ENCODE measurements around the gene LRRC37B.
"Not testable (repeated sequence)": the region's sequence is repeated elsewhere in the genome, so short reads cannot be mapped to it uniquely, and the experiment has no call there.

LRRC37B gene

GRCh38 chr17:32041306-32041875 is 34.2 kb downstream of the LRRC37B start:
- not testable (repeated sequence) for DNase-seq

- not testable (repeated sequence) for DNase-seq
These were observed 35.1 kb downstream of the LRRC37B start for GRCh38 chr17:32042266-32042665.

DNA sequence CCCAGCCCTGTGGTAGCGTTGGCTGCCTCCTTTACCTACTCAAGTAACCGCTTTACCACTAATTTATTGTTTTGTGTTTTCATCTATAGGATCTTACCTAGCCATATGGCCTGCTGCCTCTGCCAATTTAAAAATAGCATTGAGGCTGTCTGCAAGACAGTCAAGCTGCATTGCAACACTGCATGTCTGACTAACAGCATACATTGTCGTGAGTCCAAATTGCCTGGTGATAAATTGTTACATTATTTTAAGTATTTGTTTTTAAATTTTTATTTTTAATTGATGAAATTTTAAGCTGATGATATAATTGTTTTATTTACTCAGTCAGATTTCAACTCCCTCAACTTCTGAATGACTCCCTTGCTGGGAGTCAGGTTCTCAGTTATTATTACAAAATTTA is 38.4 kb downstream of the LRRC37B start:
- not testable (repeated sequence) for DNase-seq

DNA sequence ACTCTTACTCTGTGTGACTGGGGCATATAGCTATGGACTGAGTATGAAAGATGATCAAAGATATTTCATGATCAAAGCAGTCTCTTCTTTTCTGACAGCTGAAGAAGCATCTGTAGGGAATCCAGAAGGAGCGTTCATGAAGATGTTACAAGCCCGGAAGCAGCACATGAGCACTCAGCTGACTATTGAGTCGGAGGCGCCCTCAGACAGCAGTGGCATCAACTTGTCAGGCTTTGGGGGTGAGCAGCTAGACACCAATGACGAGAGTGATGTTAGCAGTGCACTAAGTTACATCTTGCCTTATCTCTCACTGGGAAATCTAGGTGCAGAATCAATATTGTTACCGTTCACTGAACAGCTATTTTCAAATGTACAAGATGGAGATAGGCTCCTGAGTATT is 40.5 kb downstream of the LRRC37B start:
- peak in 18 of 56 donors; percentile 4 to 64 (median 24) for DNase-seq

DNA sequence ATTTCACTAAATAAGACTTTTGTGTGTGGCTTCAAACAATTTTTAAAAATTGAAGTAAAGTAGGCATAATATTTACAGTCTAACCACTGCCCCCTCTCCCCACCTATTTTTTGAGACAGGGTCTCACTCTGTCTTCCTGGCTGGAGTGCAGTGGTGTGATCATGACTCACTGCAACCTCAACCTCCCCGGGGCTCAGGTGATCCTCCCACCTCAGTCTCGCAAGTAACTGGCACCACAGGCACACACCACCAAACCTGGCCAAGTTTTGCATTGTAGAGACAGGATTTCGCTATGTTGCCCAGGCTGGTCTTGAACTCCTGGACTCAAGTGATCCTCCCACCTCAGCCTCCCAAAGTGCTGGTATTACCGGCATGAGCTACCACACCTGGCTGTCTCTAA is 47.8 kb downstream of the LRRC37B start:
- not testable (repeated sequence) for DNase-seq

- DNase-seq: not testable (repeated sequence)
These were observed 48.2 kb downstream of the LRRC37B start for GRCh38 chr17:32055425-32055824.

DNA sequence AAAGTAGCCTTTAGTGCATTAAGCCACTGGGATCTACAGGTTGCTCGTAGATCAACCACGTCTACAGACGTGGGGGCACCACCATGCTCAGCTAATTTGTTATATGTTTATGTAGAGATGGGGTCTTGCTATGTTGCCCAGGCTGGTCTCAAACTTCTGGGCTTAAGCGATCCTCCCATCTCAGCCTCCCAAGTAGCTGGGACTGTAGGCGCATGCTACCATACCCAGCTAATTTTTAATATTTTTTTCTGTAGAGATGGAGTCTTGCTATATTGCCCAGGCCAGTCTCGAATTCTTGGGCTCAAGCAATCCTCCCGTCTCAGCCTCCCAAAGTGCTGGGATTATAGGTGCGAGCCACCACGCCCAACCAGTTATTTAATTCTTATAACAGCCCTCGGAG is 49.3 kb downstream of the LRRC37B start:
- not testable (repeated sequence) for DNase-seq

DNA sequence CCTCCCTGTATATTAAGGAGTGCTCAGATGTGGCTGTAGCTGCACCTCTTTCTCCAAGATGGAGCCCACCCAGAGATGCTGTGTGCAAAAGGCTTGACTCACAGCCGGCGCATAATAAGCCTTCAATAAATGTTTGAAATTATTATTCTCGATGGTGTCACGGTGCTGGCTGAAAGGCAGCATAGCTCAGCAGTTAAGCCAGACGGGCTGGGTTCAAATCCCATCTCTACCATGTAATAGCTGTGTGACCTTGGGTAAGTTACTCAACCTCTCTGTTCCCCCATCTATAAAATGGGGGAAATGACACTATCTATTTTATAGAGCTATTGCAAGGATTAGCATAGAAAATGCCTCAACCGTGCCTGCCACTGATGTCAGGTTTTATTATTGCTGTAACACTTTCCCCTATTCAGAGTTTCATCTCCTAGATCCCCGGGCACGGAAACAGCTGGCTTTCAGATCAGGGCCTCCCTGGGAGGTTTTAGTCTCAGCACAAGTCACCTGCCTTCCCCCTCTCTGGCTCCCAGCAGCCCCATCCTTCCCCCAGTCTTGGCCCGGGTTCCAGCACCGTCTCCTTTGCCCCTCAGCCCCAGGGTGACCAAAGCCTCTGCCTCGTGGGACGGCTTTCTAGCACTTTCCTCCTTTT is 50.4 kb downstream of the LRRC37B start:
- DNase-seq: not testable (repeated sequence)

- DNase-seq: not testable (repeated sequence)
These were observed 53.5 kb downstream of the LRRC37B start for GRCh38 chr17:32060695-32061094.

GRCh38 chr17:32061840-32062239 is 54.7 kb downstream of the LRRC37B start:
- DNase-seq: not testable (repeated sequence)

- not testable (repeated sequence) for DNase-seq
These were observed 56.9 kb downstream of the LRRC37B start for GRCh38 chr17:32064091-32064490.

DNA sequence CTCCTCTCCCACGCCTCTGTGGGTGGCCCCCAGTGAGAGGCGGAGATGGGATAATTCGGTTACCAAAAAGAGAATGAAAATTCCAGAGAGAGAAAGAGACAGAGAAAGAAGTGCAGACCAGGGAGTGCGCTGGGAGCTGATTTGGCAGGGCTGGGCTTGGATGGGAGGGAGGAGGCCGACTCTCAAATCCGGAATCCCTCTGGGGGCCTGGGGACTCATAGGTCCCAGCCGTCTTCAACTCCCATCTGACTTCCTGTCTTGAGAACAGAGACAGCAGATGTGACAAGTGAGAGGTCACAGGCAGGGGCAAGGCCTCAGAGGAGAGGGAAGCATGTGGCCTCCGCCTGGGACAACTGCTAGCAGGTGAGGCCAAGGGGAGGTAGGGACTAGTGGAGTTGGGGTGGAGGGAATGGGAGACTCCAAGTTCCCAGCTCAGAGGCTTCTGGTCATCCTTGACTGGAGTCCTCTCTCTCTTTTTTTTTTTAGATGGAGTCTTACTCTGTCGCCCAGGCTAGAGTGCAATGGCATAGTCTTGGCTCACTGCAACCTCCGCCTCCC is 59.0 kb downstream of the LRRC37B start:
- DNase-seq: not testable (repeated sequence)

- not testable (repeated sequence) for DNase-seq
These were observed 59.9 kb downstream of the LRRC37B start for GRCh38 chr17:32066863-32067642.

- DNase-seq: not testable (repeated sequence)
These were observed 61.9 kb downstream of the LRRC37B start for GRCh38 chr17:32069067-32069466.

DNA sequence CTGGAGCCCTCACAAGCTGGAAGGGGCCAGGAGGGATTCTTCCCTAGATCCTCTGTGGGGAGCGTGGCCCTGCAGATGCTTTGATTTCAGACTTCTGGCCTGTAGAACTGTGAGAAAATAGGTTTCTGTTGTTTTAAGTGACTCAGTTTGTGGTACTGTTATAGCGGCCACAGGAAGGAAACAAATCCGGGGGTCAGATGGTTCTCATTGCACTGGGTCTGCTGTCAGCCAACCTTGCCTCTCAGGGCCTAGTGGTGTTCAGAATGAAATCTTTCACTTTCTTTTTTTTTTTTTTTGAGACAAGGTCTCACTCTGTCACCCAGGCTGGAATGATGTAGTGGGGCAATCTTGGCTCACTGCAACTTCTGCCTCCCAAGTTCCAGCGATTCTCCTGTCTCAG is 64.8 kb downstream of the LRRC37B start:
- not testable (repeated sequence) for DNase-seq

- not testable (repeated sequence) for DNase-seq
These were observed 65.9 kb downstream of the LRRC37B start for GRCh38 chr17:32073131-32073530.

GRCh38 chr17:32079753-32080152 is 72.6 kb downstream of the LRRC37B start:
- peak in 5 of 56 donors; percentile 15 to 43 (median 23) for DNase-seq

DNA sequence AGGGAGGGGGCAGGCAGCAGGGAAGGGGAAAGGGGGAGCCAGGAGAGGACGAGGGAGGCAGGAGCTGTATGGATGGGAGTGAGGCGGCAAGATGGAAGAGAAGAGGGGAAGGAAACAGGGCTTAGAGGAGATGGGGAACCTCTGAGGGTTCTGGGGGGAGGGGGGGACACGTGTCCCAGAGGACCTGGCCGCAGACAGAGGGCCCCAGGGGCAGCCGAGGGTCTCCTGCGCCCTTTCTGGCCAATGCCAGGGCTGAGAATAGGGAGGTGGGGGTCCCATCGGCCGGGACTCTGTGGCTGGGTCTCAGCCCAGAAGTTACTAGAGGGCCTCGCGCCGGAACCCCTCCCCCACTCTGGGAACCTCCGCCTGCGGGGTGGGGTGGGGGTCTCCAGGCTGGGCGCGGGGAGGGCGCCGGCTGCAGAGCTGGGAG is 76.4 kb downstream of the LRRC37B start:
- peak in 8 of 56 donors; percentile 4 to 30 (median 15) for DNase-seq

DNA sequence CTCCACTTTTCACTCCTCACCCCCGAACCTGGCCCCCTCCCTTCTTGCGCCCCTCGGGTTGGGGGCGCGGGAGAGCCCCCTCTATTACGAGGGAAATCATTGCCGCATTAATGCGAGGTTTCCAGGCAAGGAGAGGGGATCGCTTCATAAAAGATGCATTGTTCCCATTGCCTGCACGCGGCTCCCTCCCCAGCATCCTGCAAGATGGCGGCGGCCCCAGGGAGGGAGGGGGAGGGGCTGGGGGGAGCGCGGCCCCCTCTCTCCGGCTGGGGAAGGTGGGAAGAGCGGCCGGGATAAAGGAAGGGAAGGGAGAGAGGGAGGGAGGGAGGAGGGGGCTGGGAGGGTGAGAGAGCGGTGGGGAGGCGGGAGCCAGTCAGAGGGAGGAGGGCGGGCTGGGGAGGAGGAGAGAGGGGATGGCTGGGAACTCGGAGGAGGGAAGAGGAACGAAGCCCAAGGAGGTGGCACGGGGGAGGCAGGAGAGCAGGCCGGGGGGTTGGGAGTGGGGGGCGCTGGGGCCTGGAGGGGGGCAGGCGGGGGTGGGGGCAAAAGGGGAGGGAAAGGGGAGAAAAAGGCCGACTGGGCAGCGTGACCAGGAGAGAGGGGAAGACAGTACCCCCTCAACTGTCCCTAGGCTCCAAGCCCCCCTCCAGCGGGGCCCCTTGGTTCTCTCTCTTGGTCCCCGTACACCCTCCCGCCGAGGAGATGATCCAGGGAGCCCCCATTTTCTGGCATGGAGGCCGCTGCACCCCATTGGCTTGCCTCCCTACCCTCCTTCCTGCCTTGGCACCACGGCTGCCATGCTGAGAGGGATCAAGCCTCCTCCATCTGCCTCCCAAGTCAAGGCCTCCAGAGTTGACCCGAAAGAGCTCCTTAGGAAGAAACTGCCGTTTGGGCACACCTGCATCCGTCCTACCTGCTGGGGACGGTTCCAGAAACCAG is 77.1 kb downstream of the LRRC37B start:
- peak in 39 of 56 donors; percentile 4 to 77 (median 39) for DNase-seq

Measured in nucleus accumbens (tissue), 56 donors.